Measurements from ENCODE around the gene FRMD4B. TPM values are rescaled to one million over a fixed set of nuclear protein-coding genes. Genes with fewer than 3 reads are reported as not detected.

Gene FRMD4B
- polyA plus RNA-seq, 3 donors, result 13.2 to 21.0 (median 19.6) TPM

- Histone ChIP-seq H3K27ac (ENCODE audit: low read depth in 1 of 2, low read length in 2 of 2) (no peak overlapping the region), H3K9ac (ENCODE audit: insufficient read depth, low read length, poor library complexity, severe bottlenecking) (no peak overlapping the region), H3K4me2 (replicated peaks; ENCODE audit: extremely low read depth, low read length, poor library complexity, severe bottlenecking) (no peak overlapping the region), H3K9me3 (replicated peaks in 1 of 2; ENCODE audit: control insufficient read depth in 1 of 2, insufficient read depth in 1 of 2, low read length in 2 of 2) (peaks cover 0 to 3% of the 10 kb centered on the region in 2 donors), H3K4me1 (ENCODE audit: control insufficient read depth in 1 of 2, insufficient read depth in 2 of 2, low read length in 2 of 2) (peaks cover 7 to 8% of the 10 kb centered on the region in 2 donors), H3K79me2 (ENCODE audit: insufficient read depth, low read length) (no peaks in the 10 kb centered on the region), H3K36me3 (replicated peaks in 1 of 2; ENCODE audit: control insufficient read depth in 1 of 2, insufficient read depth in 2 of 2, low read length in 2 of 2) (no peaks in the 10 kb centered on the region), H3K27me3 (ENCODE audit: control insufficient read depth in 2 of 2, insufficient read depth in 2 of 2, low read length in 2 of 2) (peaks cover 0 to under 1% of the 10 kb centered on the region in 2 donors), H4K20me1 (ENCODE audit: insufficient read depth, low read length) (no peaks in the 10 kb centered on the region), H2AFZ (ENCODE audit: insufficient read depth, low read depth, low read length, poor library complexity, severe bottlenecking) (no peak overlapping the region), H3K4me3 (replicated peaks in 1 of 3; ENCODE audit: low read depth in 2 of 3, low read length in 3 of 3) (no peak overlapping the region)
- intact Hi-C loops (cut with micrococcal nuclease), result no loop called here
- no peak for DNase-seq
- WGBS (ENCODE audit: insufficient coverage), result no CpG with 5 or more reads among the region's 3 CpGs
- no peak for TF ChIP-seq CTCF (IDR thresholded peaks at IDR 0.05)
- Mint-ChIP-seq H3K27me3 (ENCODE audit: low read depth in 3 of 3) (peaks cover 3 to 5% (median 4%) of the 10 kb centered on the region in 3 donors), H3K36me3 (peaks cover 0 to 8% of the 10 kb centered on the region in 2 donors), H3K27ac (no peak overlapping the region), H3K4me1 (peaks cover 21% of the 10 kb centered on the region), H3K9me3 (peaks cover 3 to 7% (median 5%) of the 10 kb centered on the region in 7 donors), H3K4me3 (no peak overlapping the region)
These were observed 6.2 kb downstream of the FRMD4B start for GRCh38 chr3:69379661-69380060.

GRCh38 chr3:69378112-69378802 lies 7.6 kb downstream of the FRMD4B start:
- Histone ChIP-seq H2AFZ (ENCODE audit: insufficient read depth, low read depth, low read length, poor library complexity, severe bottlenecking) (no peak overlapping the region), H3K27me3 (ENCODE audit: control insufficient read depth in 2 of 2, insufficient read depth in 2 of 2, low read length in 2 of 2) (no peaks in the 10 kb centered on the region), H3K79me2 (ENCODE audit: insufficient read depth, low read length) (no peaks in the 10 kb centered on the region), H4K20me1 (ENCODE audit: insufficient read depth, low read length) (no peaks in the 10 kb centered on the region), H3K9me3 (replicated peaks in 1 of 2; ENCODE audit: control insufficient read depth in 1 of 2, insufficient read depth in 1 of 2, low read length in 2 of 2) (peaks cover 0 to 3% of the 10 kb centered on the region in 2 donors), H3K36me3 (replicated peaks in 1 of 2; ENCODE audit: control insufficient read depth in 1 of 2, insufficient read depth in 2 of 2, low read length in 2 of 2) (no peaks in the 10 kb centered on the region), H3K4me1 (ENCODE audit: control insufficient read depth in 1 of 2, insufficient read depth in 2 of 2, low read length in 2 of 2) (no peaks in the 10 kb centered on the region), H3K4me2 (replicated peaks; ENCODE audit: extremely low read depth, low read length, poor library complexity, severe bottlenecking) (no peak overlapping the region), H3K4me3 (replicated peaks in 1 of 3; ENCODE audit: low read depth in 2 of 3, low read length in 3 of 3) (no peak overlapping the region), H3K27ac (ENCODE audit: low read depth in 1 of 2, low read length in 2 of 2) (no peak overlapping the region), H3K9ac (ENCODE audit: insufficient read depth, low read length, poor library complexity, severe bottlenecking) (no peak overlapping the region)
- peaks cover 0 to 6% of the 10 kb centered on the region in 2 donors for H3K36me3 Mint-ChIP-seq
- WGBS (ENCODE audit: insufficient coverage), result 39% methylated on average over 3 of the region's 3 CpGs
- intact Hi-C loops (cut with micrococcal nuclease), result no loop called here
- H3K4me1 Mint-ChIP-seq, result peaks cover 11% of the 10 kb centered on the region
- peak overlapping the region in 1 of 7 donors; percentile 74 for H3K27ac Mint-ChIP-seq
- DNase-seq, result no peak
- TF ChIP-seq CTCF (IDR thresholded peaks at IDR 0.05), result no peak
- H3K4me3 Mint-ChIP-seq, result no peak overlapping the region
- H3K9me3 Mint-ChIP-seq, result peaks cover 3 to 7% (median 5%) of the 10 kb centered on the region in 7 donors
- peaks cover 0 to 3% (median 2%) of the 10 kb centered on the region in 3 donors for H3K27me3 Mint-ChIP-seq (ENCODE audit: low read depth in 3 of 3)
